ENCODE results near the gene DNA2.
"Not testable (repeated sequence)": the region's sequence is repeated elsewhere in the genome, so short reads cannot be mapped to it uniquely, and the experiment has no call there.

Gene DNA2

DNA sequence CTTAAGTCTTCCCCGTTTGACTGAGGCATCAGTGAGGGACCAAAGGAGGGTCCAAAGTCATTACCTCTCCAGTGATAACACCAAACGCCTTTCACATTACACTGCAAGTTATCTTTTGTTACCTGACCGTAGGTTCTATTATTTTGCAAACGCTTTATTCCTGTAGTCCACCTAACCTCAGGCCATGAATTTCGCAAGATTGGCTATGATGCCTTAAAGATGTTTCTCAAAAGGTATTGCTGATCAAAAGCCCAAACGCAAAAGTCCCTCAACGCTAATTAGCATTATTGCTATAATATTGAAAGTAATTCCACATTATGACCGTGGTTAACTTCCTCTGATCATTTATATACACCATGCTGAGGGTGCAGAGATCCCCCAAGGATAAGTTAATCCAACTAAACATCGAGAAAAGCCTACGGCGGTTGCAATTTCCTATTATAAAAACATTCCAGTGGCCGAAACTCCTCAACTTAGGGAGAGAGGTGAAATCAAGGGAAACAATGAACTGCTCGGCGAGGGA, 649 bp downstream of the DNA2 start:
- TF ChIP-seq, protein P1, sequence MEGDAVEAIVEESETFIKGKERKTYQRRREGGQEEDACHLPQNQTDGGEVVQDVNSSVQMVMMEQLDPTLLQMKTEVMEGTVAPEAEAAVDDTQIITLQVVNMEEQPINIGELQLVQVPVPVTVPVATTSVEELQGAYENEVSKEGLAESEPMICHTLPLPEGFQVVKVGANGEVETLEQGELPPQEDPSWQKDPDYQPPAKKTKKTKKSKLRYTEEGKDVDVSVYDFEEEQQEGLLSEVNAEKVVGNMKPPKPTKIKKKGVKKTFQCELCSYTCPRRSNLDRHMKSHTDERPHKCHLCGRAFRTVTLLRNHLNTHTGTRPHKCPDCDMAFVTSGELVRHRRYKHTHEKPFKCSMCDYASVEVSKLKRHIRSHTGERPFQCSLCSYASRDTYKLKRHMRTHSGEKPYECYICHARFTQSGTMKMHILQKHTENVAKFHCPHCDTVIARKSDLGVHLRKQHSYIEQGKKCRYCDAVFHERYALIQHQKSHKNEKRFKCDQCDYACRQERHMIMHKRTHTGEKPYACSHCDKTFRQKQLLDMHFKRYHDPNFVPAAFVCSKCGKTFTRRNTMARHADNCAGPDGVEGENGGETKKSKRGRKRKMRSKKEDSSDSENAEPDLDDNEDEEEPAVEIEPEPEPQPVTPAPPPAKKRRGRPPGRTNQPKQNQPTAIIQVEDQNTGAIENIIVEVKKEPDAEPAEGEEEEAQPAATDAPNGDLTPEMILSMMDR (IDR thresholded peaks at IDR 0.05): no peak
- no peak for DNase-seq (ENCODE audit: low spot score)
- peak overlapping the region in 1 of 2 donors; percentile 38 for H3K27ac ChIP-seq
- peak overlapping the region; percentile 73 for H3K4me3 ChIP-seq

DNA sequence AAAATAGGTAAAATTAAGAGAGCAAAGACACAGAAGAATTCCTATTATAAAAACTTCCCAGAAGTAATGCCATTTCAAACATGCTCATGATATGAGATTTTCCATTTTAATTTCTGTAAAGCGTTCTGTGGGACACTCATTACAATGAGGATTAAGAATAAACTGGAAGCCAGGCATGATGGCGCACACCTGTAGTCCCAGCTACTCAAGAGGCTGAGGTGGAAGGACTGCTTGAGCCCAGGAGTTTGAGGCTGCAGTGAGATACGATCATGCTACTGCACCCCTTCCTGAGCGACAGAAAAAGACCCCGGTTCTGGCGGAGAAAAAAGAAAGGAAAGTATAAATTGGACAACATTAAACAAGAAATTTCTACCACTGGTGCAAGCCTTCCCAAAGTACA, 1.5 kb downstream of the DNA2 start:
- DNase-seq (ENCODE audit: low spot score): no peak
- H3K27ac ChIP-seq: no peak overlapping the region
- TF ChIP-seq, protein P1 (IDR thresholded peaks at IDR 0.05): no peak
- H3K4me3 ChIP-seq: no peak overlapping the region

DNA sequence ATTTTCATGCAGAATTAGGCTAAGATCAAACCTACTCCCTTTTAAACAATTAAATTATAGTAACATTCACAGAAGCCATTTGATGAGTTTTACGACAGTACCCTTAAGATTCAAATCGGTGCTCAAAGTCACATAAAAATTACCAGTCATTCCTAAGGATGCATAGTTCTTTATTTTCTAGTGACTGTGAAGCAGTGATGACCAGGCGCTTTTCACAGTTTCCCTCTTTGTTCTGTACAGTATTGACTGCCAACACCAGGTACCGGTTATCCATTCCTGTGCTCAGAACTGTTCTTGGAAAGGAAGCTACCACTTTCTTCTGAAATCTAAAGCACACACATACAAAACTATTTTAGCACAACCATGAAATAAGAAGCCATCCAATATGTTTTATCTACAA, 1.9 kb downstream of the DNA2 start:
- no peak overlapping the region for H3K4me3 ChIP-seq
- no peak overlapping the region for H3K27ac ChIP-seq
- TF ChIP-seq, protein P1 (IDR thresholded peaks at IDR 0.05): no peak
- no peak for DNase-seq (ENCODE audit: low spot score)

DNA sequence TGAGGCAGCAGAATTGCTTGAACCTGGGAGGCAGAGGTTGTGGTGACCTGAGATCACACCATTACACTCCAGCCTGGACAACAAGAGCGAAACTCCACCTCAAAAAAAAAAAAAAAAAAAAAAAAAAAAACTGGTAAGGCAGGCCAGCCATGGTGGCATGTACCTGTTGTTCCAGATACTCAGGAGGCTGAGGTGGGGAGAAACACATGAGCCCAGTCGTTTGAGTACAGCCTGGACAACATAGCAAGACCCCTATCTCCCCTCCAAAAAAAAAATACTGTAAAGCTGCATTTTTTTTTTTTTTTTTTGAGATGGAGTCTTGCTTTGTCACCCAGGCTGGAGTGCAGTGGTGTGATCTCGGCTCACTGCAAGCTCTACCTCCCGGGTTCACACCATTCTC, 7.0 kb downstream of the DNA2 start:
- not testable (repeated sequence) for H3K27ac ChIP-seq; DNase-seq (ENCODE audit: low spot score); H3K4me3 ChIP-seq

DNA sequence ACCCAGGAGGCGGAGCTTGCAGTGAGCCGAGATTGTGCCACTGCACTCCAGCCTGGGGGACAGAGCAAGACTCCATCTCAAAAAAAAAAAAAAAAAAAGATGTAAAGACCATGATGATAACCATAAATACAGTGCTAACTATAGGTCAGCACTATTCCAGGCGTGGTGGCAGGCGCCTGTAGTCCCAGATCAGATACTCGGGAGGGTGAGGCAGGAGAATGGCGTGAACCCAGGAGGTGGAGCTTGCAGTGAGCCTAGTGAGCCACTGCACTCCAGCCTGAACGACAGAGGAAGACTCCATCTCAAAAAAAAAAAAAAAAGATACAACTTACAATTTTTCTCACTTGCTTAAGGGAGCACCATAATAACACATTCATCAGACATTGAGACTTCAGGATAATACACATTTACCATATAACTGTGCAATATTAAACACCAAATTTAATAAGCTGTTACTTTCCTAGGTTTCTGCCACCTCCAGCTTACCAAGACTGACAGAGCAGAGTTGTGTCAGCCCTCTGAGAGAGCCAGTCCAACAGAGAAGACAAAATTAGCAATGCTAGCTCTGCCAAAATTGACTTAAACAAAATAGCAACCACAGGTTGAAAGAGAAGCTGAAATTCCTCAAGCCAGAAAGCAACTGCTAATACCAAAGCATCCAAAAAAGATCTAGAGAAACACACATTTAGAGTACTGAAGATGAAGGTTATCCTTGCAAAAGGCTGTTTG, 8.2 kb downstream of the DNA2 start:
- Histone ChIP-seq H3K4me3 (no peak overlapping the region), H3K27ac (no peak overlapping the region)
- TF ChIP-seq, protein P1 (IDR thresholded peaks at IDR 0.05): no peak
- no peak for DNase-seq (ENCODE audit: low spot score)

DNA sequence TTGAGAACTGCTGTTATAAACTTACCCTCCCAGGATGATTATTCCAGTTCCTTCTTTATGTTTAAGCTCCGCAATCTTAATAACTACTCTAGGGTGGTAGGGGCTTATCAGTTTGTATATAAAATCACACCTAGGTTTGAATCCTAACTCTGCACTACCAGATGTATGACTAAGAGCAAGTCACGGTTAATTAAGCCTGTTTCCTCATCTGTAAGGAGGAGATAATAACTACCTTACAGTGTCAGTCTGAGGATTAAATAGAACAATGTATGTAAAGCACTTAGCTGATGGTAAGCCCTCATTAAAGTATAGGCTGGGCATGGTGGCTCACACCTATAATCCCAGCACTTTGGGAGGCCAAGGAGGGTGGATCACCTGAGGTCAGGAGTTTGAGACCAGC, 9.2 kb downstream of the DNA2 start:
- TF ChIP-seq, protein P1 (IDR thresholded peaks at IDR 0.05): no peak
- H3K4me3 ChIP-seq: no peak overlapping the region
- H3K27ac ChIP-seq: no peak overlapping the region
- DNase-seq (ENCODE audit: low spot score): no peak

DNA sequence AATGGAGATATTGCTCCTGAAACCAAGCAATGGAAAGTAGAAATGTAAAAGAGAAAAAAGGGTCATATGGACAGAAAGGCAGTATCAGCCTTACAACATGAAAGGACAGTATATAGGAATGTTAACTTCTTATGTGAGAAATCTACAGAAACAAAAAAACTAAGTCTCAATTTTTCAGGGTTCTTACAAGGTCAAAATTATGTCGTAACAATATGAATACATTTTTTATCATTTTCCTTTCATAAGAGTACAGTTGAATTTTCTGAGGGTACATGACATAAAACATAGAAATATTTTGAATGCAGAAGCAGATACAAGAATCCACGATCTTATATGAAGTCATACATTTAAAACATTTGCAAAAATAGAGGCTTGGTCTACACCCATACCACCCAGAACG, 10.7 kb downstream of the DNA2 start:
- no peak for DNase-seq (ENCODE audit: low spot score)
- Histone ChIP-seq H3K27ac (no peak overlapping the region), H3K4me3 (no peak overlapping the region)
- TF ChIP-seq, protein P1 (IDR thresholded peaks at IDR 0.05): no peak

DNA sequence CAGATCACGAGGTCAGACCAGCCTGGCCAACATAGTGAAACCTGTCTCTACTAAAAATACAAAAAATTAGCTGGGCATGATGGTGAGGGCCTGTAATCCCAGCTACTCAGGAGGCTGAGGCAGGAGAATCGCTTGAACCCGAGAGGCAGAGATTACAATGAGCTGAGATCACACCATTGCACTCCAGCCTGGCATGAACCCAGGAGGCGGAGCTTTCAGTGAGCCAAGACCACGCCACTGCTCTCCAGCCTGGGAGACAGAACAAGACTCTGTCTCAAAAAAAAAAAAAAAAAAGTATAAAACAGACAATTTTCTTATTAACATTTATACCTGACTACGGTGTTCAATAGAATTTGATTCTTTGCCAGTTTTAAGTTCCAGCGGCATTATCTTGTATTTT, 22.1 kb downstream of the DNA2 start:
- not testable (repeated sequence) for DNase-seq (ENCODE audit: low spot score)

More for the DNA sequence above, 22.1 kb downstream of the DNA2 start:
- H3K4me3 ChIP-seq, H3K27ac ChIP-seq: not testable (repeated sequence)
